Keratinocyte (primary cell): Measurements from ENCODE around the gene INVS.

ENCODE experiments used
- EZH2 ChIP-seq: IDR thresholded peaks from one replicate; pipeline ENCODE4 v1.6.1; 2012; ENCODE audit warnings: inconsistent platforms, mild to moderate bottlenecking, low read length, moderate library complexity
- TF ChIP-seq, protein P1 (sequence below), 3 experiments: IDR thresholded peaks in 1 of 3; conservative IDR thresholded peaks in 1 of 3; optimal IDR thresholded peaks in 1 of 3; 2 replicates in 2 of 3; 3 replicates in 1 of 3; pipeline versions ENCODE3 to v1.5.1; 2011; ENCODE audit warnings: low read length in 3 of 3, mild to moderate bottlenecking in 3 of 3, moderate library complexity in 2 of 3, control low read depth in 1 of 3, inconsistent platforms in 1 of 3; ENCODE audit not compliant: insufficient read depth in 2 of 3; ENCODE audit errors: extremely low read depth in 1 of 3

DNA sequence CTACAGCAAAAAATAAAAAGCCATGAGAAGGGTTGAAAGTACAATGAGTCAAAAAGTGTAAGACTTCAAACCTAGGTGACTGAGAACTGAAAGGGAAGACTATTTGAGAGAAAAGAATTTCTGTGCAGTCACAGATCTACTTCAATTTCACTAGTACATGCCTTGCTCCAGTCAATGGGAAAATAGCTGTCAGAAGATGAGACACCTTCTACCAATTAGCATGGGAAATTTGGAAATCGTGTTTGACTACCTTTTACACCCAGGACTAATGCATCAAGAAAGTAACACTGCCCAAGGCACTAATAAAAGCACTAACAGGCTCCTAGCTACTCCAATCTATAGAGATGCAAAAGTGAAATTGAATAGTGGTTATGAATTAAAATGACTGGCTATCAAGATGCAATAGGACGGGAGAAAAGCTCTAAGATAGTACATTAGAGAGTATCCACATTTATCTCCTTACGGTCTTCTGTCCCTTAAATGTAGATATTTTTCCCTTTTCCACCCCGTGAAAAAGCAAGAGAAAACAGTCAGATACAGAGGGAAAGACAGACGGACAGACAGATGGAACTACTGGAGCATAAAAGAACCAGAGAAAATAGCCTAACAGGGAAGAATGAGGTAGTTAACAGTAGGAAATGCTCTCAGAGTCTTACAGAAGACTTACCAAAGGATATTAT lies 15.5 kb upstream of the INVS start:
- TF ChIP-seq, protein P1, sequence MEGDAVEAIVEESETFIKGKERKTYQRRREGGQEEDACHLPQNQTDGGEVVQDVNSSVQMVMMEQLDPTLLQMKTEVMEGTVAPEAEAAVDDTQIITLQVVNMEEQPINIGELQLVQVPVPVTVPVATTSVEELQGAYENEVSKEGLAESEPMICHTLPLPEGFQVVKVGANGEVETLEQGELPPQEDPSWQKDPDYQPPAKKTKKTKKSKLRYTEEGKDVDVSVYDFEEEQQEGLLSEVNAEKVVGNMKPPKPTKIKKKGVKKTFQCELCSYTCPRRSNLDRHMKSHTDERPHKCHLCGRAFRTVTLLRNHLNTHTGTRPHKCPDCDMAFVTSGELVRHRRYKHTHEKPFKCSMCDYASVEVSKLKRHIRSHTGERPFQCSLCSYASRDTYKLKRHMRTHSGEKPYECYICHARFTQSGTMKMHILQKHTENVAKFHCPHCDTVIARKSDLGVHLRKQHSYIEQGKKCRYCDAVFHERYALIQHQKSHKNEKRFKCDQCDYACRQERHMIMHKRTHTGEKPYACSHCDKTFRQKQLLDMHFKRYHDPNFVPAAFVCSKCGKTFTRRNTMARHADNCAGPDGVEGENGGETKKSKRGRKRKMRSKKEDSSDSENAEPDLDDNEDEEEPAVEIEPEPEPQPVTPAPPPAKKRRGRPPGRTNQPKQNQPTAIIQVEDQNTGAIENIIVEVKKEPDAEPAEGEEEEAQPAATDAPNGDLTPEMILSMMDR (optimal IDR thresholded peaks at IDR 0.05 in 1 of 3, IDR thresholded peaks at IDR 0.05 in 1 of 3, conservative IDR thresholded peaks at IDR 0.05 in 1 of 3; ENCODE audit: extremely low read depth in 1 of 3, insufficient read depth in 2 of 3, low read length in 3 of 3) = no peak
- no peak for TF ChIP-seq EZH2
